ENCODE measurements around the gene WDR90.

Gene WDR90

GRCh38 chr16:630815-631405, 18.3 kb upstream of the WDR90 start, which contains the start of gene WFIKKN1:
TSS of gene WFIKKN1 (plus strand) at chr16:630985. CDS start at chr16:631254, 269 bp downstream.
- H3K4me3 ChIP-seq (ENCODE audit: low read depth, low read length), result no peak within 1 kb of the TSS
- DNase-seq (ENCODE audit: low read depth), result no peak
- TF ChIP-seq, protein P1, sequence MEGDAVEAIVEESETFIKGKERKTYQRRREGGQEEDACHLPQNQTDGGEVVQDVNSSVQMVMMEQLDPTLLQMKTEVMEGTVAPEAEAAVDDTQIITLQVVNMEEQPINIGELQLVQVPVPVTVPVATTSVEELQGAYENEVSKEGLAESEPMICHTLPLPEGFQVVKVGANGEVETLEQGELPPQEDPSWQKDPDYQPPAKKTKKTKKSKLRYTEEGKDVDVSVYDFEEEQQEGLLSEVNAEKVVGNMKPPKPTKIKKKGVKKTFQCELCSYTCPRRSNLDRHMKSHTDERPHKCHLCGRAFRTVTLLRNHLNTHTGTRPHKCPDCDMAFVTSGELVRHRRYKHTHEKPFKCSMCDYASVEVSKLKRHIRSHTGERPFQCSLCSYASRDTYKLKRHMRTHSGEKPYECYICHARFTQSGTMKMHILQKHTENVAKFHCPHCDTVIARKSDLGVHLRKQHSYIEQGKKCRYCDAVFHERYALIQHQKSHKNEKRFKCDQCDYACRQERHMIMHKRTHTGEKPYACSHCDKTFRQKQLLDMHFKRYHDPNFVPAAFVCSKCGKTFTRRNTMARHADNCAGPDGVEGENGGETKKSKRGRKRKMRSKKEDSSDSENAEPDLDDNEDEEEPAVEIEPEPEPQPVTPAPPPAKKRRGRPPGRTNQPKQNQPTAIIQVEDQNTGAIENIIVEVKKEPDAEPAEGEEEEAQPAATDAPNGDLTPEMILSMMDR (IDR thresholded peaks at IDR 0.05; ENCODE audit: insufficient read depth, low read depth, low read length, missing control alignments), result no peak

- DNase-seq (ENCODE audit: low read depth), result no peak
- H3K4me3 ChIP-seq (ENCODE audit: low read depth, low read length), result no peak overlapping the region
- TF ChIP-seq, protein P1 (IDR thresholded peaks at IDR 0.05; ENCODE audit: insufficient read depth, low read depth, low read length, missing control alignments), result no peak
Measured at GRCh38 chr16:631808-632358, 17.3 kb upstream of the WDR90 start.

DNA sequence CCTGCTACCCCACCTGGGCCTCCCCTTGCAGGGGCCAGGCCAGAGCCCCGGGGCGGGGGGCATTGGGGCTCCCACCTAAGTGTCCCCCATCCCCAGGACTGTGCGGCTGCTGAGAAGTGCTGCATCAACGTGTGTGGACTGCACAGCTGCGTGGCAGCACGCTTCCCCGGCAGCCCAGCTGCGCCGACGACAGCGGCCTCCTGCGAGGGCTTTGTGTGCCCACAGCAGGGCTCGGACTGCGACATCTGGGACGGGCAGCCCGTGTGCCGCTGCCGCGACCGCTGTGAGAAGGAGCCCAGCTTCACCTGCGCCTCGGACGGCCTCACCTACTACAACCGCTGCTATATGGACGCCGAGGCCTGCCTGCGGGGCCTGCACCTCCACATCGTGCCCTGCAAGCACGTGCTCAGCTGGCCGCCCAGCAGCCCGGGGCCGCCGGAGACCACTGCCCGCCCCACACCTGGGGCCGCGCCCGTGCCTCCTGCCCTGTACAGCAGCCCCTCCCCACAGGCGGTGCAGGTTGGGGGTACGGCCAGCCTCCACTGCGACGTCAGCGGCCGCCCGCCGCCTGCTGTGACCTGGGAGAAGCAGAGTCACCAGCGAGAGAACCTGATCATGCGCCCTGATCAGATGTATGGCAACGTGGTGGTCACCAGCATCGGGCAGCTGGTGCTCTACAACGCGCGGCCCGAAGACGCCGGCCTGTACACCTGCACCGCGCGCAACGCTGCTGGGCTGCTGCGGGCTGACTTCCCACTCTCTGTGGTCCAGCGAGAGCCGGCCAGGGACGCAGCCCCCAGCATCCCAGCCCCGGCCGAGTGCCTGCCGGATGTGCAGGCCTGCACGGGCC, 16.5 kb upstream of the WDR90 start:
- no peak overlapping the region for H3K4me3 ChIP-seq (ENCODE audit: low read depth, low read length)
- TF ChIP-seq, protein P1 (IDR thresholded peaks at IDR 0.05; ENCODE audit: insufficient read depth, low read depth, low read length, missing control alignments), result no peak
- DNase-seq (ENCODE audit: low read depth), result no peak

GRCh38 chr16:633336-634050, 15.7 kb upstream of the WDR90 start:
- TF ChIP-seq, protein P1 (IDR thresholded peaks at IDR 0.05; ENCODE audit: insufficient read depth, low read depth, low read length, missing control alignments), result no peak
- H3K4me3 ChIP-seq (ENCODE audit: low read depth, low read length), result no peak overlapping the region
- DNase-seq (ENCODE audit: low read depth), result no peak

DNA sequence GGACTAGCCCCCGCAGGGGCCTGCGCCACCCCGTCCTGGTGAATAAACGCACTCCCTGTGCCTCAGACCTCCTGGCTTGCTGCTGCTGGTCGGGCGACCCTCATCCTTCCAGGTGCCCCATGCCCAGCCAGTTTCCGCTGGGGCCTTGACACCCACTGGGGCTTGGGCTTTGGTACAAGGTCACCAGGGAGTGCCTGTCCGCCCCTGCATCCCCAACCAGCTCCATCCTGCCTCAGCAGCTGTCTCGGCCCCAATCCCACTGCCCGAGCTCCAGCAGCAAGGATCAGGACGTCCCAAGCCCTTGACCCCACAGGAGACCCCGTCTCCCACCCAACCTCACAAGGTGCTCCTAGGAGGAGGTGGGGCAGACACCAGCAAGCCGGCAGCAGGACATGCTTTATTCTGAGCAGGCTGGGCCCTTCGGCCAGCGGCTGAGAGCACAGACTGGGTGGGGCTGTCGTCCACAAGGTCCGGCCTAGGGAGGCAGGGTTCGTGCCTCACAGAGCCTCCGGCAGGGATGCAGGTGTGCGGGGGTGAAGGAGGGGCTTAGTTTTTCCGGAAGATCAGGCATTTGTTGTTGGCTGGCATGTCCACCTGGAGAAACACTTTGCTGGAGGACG, 15.0 kb upstream of the WDR90 start:
- no peak for DNase-seq (ENCODE audit: low read depth)
- no peak overlapping the region for H3K4me3 ChIP-seq (ENCODE audit: low read depth, low read length)
- TF ChIP-seq, protein P1 (IDR thresholded peaks at IDR 0.05; ENCODE audit: insufficient read depth, low read depth, low read length, missing control alignments), result no peak

GRCh38 chr16:634996-635395, 14.2 kb upstream of the WDR90 start:
- DNase-seq (ENCODE audit: low read depth), result no peak
- H3K4me3 ChIP-seq (ENCODE audit: low read depth, low read length), result peak overlapping the region; percentile 69
- TF ChIP-seq, protein P1 (IDR thresholded peaks at IDR 0.05; ENCODE audit: insufficient read depth, low read depth, low read length, missing control alignments), result no peak

Data from GM12865 (cell line).